K562 (cell line): Measurements from ENCODE around the gene CDHR2.

ENCODE experiments used
- CEBPG ChIP-seq, 3 experiments: fragments of 200-800 bp in 1 of 3; sonication (Bioruptor generic) in 1 of 3; sonication (generic) in 1 of 3; formaldehyde crosslinking in 1 of 3; IDR thresholded peaks in 2 of 3; conservative IDR thresholded peaks in 1 of 3; 2 replicates each; pipeline versions ENCODE4 v1.6.1 to v1.8.0; 2016 to 2022; ENCODE audit warnings: missing compliant biosample characterization in 2 of 3, missing genetic modification characterization in 2 of 3, mild to moderate bottlenecking in 1 of 3, missing genetic modification reagents in 1 of 3
- FOSL1 ChIP-seq: fragments of 200-800 bp; sonication (Bioruptor generic); conservative IDR thresholded peaks from 2 replicates; pipeline ENCODE4 v1.6.1; 2016; ENCODE audit warnings: missing genetic modification characterization, missing compliant biosample characterization
- GABPA ChIP-seq: fragments of 200-800 bp; sonication (Bioruptor generic); conservative IDR thresholded peaks from 2 replicates; pipeline ENCODE4 v1.6.1; 2016; ENCODE audit warnings: low read depth, missing genetic modification characterization, missing compliant biosample characterization
- HCFC1 ChIP-seq: IDR thresholded peaks from 2 replicates; pipeline ENCODE4 v1.6.1; 2012; ENCODE audit warnings: low read depth, low read length, improper control_type of control experiment
- MCM5 ChIP-seq: fragments of 450-650 bp; IDR thresholded peaks from 2 replicates; pipeline ENCODE4 v1.6.1; 2016; ENCODE audit warnings: low read depth
- POLR2AphosphoS5 ChIP-seq: IDR thresholded peaks from 2 replicates; pipeline ENCODE4 v1.6.1; 2011; ENCODE audit warnings: mild to moderate bottlenecking, low read depth, low read length, moderate library complexity; ENCODE audit not compliant: control insufficient read depth, insufficient read depth
- PYGO2 ChIP-seq: fragments of 450-650 bp; IDR thresholded peaks from 2 replicates; pipeline ENCODE4 v1.6.1; 2016; ENCODE audit warnings: mild to moderate bottlenecking, missing genetic modification characterization, moderate library complexity, missing compliant biosample characterization
- TF ChIP-seq, protein P1 (sequence below), 2 experiments: fragments of 450-650 bp; formaldehyde crosslinking in 1 of 2; IDR thresholded peaks; 2 replicates each; pipeline versions ENCODE4 v1.4.0 to v1.6.1; 2014 to 2020; ENCODE audit warnings: mild to moderate bottlenecking in 2 of 2, borderline replicate concordance in 1 of 2, low read depth in 1 of 2
- TF ChIP-seq, protein P2 (sequence below), 3 experiments: IDR thresholded peaks in 2 of 3; conservative IDR thresholded peaks in 1 of 3; 2 replicates each; pipeline ENCODE4 v1.5.1; 2011 to 2012; ENCODE audit warnings: low read length in 3 of 3, mild to moderate bottlenecking in 3 of 3, control low read depth in 2 of 3, improper control_type of control experiment in 1 of 3, inconsistent platforms in 1 of 3, low read depth in 1 of 3, mixed read lengths in 1 of 3, moderate library complexity in 1 of 3; ENCODE audit not compliant: insufficient read depth in 2 of 3
- TF ChIP-seq, protein P3 (sequence below): sonication (generic); formaldehyde crosslinking; IDR thresholded peaks from 2 replicates; pipeline ENCODE4 v1.8.1; 2022; ENCODE audit warnings: missing genetic modification reagents
- TF ChIP-seq, protein P4 (sequence below): fragments of 250-450 bp; sonication (Bioruptor Pico); IDR thresholded peaks from 2 replicates; pipeline ENCODE4 v1.8.0; 2021; ENCODE audit warnings: moderate library complexity, mild to moderate bottlenecking, inconsistent platforms
- TF ChIP-seq, protein P5 (sequence below), 2 experiments: fragments of 450-650 bp; IDR thresholded peaks; 2 replicates each; pipeline ENCODE4 v1.6.1; 2016
- TF ChIP-seq, protein P6 (sequence below): fragments of 250-450 bp; sonication (Bioruptor Pico); IDR thresholded peaks from 2 replicates; pipeline ENCODE4 v1.4.0; 2020; ENCODE audit warnings: mild to moderate bottlenecking, moderate library complexity, borderline replicate concordance

DNA sequence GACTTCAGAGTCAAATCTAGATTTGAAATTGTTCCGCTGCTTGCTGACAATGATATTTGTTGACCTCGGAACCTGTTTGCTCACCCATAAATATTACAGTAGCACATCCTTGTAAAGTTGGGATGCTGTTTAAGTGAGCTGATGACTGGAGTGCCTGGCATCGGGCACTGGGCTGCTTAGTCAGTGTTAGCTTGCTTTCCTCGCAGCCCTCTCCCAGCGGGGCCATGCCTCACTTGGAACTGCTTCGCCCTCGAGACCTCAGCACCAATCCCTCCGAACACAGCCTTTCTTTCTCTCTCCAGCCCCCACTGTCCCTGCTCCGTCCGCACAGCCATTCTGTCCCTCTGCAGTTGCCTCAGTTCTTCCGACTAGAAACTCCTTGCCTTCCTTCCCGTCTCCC lies 35.4 kb upstream of the CDHR2 start:
- TF ChIP-seq, protein P1, sequence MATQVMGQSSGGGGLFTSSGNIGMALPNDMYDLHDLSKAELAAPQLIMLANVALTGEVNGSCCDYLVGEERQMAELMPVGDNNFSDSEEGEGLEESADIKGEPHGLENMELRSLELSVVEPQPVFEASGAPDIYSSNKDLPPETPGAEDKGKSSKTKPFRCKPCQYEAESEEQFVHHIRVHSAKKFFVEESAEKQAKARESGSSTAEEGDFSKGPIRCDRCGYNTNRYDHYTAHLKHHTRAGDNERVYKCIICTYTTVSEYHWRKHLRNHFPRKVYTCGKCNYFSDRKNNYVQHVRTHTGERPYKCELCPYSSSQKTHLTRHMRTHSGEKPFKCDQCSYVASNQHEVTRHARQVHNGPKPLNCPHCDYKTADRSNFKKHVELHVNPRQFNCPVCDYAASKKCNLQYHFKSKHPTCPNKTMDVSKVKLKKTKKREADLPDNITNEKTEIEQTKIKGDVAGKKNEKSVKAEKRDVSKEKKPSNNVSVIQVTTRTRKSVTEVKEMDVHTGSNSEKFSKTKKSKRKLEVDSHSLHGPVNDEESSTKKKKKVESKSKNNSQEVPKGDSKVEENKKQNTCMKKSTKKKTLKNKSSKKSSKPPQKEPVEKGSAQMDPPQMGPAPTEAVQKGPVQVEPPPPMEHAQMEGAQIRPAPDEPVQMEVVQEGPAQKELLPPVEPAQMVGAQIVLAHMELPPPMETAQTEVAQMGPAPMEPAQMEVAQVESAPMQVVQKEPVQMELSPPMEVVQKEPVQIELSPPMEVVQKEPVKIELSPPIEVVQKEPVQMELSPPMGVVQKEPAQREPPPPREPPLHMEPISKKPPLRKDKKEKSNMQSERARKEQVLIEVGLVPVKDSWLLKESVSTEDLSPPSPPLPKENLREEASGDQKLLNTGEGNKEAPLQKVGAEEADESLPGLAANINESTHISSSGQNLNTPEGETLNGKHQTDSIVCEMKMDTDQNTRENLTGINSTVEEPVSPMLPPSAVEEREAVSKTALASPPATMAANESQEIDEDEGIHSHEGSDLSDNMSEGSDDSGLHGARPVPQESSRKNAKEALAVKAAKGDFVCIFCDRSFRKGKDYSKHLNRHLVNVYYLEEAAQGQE (IDR thresholded peaks at IDR 0.05; ENCODE audit: borderline replicate concordance), result no peak
- TF ChIP-seq, protein P1 (CRISPR knock-in tag; IDR thresholded peaks at IDR 0.05; ENCODE audit: low read depth), result no peak
- TF ChIP-seq, protein P2, sequence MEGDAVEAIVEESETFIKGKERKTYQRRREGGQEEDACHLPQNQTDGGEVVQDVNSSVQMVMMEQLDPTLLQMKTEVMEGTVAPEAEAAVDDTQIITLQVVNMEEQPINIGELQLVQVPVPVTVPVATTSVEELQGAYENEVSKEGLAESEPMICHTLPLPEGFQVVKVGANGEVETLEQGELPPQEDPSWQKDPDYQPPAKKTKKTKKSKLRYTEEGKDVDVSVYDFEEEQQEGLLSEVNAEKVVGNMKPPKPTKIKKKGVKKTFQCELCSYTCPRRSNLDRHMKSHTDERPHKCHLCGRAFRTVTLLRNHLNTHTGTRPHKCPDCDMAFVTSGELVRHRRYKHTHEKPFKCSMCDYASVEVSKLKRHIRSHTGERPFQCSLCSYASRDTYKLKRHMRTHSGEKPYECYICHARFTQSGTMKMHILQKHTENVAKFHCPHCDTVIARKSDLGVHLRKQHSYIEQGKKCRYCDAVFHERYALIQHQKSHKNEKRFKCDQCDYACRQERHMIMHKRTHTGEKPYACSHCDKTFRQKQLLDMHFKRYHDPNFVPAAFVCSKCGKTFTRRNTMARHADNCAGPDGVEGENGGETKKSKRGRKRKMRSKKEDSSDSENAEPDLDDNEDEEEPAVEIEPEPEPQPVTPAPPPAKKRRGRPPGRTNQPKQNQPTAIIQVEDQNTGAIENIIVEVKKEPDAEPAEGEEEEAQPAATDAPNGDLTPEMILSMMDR (IDR thresholded peaks at IDR 0.05 in 2 of 3, conservative IDR thresholded peaks at IDR 0.05 in 1 of 3; ENCODE audit: insufficient read depth in 2 of 3, low read depth in 1 of 3, low read length in 3 of 3), result no peak
- TF ChIP-seq PYGO2, result no peak
- TF ChIP-seq, protein P3, sequence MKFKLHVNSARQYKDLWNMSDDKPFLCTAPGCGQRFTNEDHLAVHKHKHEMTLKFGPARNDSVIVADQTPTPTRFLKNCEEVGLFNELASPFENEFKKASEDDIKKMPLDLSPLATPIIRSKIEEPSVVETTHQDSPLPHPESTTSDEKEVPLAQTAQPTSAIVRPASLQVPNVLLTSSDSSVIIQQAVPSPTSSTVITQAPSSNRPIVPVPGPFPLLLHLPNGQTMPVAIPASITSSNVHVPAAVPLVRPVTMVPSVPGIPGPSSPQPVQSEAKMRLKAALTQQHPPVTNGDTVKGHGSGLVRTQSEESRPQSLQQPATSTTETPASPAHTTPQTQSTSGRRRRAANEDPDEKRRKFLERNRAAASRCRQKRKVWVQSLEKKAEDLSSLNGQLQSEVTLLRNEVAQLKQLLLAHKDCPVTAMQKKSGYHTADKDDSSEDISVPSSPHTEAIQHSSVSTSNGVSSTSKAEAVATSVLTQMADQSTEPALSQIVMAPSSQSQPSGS, result no peak
- TF ChIP-seq, protein P4, sequence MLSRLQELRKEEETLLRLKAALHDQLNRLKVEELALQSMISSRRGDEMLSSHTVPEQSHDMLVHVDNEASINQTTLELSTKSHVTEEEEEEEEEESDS (CRISPR knock-in tag), result no peak
- TF ChIP-seq HCFC1, result no peak
- TF ChIP-seq, protein P5, sequence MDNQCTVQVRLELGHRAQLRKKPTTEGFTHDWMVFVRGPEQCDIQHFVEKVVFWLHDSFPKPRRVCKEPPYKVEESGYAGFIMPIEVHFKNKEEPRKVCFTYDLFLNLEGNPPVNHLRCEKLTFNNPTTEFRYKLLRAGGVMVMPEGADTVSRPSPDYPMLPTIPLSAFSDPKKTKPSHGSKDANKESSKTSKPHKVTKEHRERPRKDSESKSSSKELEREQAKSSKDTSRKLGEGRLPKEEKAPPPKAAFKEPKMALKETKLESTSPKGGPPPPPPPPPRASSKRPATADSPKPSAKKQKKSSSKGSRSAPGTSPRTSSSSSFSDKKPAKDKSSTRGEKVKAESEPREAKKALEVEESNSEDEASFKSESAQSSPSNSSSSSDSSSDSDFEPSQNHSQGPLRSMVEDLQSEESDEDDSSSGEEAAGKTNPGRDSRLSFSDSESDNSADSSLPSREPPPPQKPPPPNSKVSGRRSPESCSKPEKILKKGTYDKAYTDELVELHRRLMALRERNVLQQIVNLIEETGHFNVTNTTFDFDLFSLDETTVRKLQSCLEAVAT (IDR thresholded peaks at IDR 0.05), result no peak
- TF ChIP-seq MCM5, result no peak
- TF ChIP-seq GABPA (tag), result no peak
- TF ChIP-seq CEBPG (CRISPR knock-in tag; IDR thresholded peaks at IDR 0.05), result no peak
- no peak for TF ChIP-seq CEBPG (tag; conservative IDR thresholded peaks at IDR 0.05 in 1 of 2, IDR thresholded peaks at IDR 0.05 in 1 of 2)
- TF ChIP-seq FOSL1 (tag), result no peak
- no peak for TF ChIP-seq POLR2AphosphoS5
- TF ChIP-seq, protein P6, sequence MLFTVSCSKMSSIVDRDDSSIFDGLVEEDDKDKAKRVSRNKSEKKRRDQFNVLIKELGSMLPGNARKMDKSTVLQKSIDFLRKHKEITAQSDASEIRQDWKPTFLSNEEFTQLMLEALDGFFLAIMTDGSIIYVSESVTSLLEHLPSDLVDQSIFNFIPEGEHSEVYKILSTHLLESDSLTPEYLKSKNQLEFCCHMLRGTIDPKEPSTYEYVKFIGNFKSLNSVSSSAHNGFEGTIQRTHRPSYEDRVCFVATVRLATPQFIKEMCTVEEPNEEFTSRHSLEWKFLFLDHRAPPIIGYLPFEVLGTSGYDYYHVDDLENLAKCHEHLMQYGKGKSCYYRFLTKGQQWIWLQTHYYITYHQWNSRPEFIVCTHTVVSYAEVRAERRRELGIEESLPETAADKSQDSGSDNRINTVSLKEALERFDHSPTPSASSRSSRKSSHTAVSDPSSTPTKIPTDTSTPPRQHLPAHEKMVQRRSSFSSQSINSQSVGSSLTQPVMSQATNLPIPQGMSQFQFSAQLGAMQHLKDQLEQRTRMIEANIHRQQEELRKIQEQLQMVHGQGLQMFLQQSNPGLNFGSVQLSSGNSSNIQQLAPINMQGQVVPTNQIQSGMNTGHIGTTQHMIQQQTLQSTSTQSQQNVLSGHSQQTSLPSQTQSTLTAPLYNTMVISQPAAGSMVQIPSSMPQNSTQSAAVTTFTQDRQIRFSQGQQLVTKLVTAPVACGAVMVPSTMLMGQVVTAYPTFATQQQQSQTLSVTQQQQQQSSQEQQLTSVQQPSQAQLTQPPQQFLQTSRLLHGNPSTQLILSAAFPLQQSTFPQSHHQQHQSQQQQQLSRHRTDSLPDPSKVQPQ (CRISPR knock-in tag), result no peak
